GM18861 (cell line): ENCODE results near the gene NIPA2.
"Not testable (repeated sequence)": the region's sequence is repeated elsewhere in the genome, so short reads cannot be mapped to it uniquely, and the experiment has no call there.

Experiments
- ATAC-seq: cut with Tn5 transposase; IDR thresholded peaks from one replicate; pipeline ENCODE4 v1.9.1; 2021; ENCODE audit not compliant: unreplicated experiment

The NIPA2 gene

GRCh38 chr15:22838292-22839042 lies at the start of gene NIPA2:
Gene NIPA2, plus strand, starts transcription at chr15:22838666. Its CDS starts 13,066 bp downstream, at chr15:22851732.
- peak; percentile 71 for ATAC-seq

GRCh38 chr15:22794063-22794462 lies 44.4 kb upstream of the NIPA2 start:
- ATAC-seq = no peak

GRCh38 chr15:22794621-22795167 lies 43.8 kb upstream of the NIPA2 start:
- ATAC-seq = no peak

GRCh38 chr15:22795206-22796063 lies 43.0 kb upstream of the NIPA2 start:
- ATAC-seq = no peak

- no peak for ATAC-seq
Observed at GRCh38 chr15:22796079-22796478, 42.4 kb upstream of the NIPA2 start.

- ATAC-seq = no peak
Observed at GRCh38 chr15:22799902-22800301, 38.6 kb upstream of the NIPA2 start.

GRCh38 chr15:22803006-22803405 lies 35.5 kb upstream of the NIPA2 start:
- not testable (repeated sequence) for ATAC-seq

- no peak for ATAC-seq
Observed at GRCh38 chr15:22806156-22806555, 32.3 kb upstream of the NIPA2 start.

- no peak for ATAC-seq
Observed at GRCh38 chr15:22806664-22807063, 31.8 kb upstream of the NIPA2 start.

- ATAC-seq = not testable (repeated sequence)
Observed at GRCh38 chr15:22807831-22808230, 30.6 kb upstream of the NIPA2 start.

- no peak for ATAC-seq
Observed at GRCh38 chr15:22808240-22808639, 30.2 kb upstream of the NIPA2 start.

- no peak for ATAC-seq
Observed at GRCh38 chr15:22808761-22809280, 29.6 kb upstream of the NIPA2 start.

GRCh38 chr15:22810033-22810852 lies 28.2 kb upstream of the NIPA2 start:
- ATAC-seq = no peak

GRCh38 chr15:22810853-22811338 lies 27.6 kb upstream of the NIPA2 start:
- no peak for ATAC-seq

GRCh38 chr15:22811640-22812039 lies 26.8 kb upstream of the NIPA2 start:
- ATAC-seq = no peak

GRCh38 chr15:22813844-22814243 lies 24.6 kb upstream of the NIPA2 start:
- ATAC-seq = no peak

GRCh38 chr15:22815766-22816165 lies 22.7 kb upstream of the NIPA2 start:
- ATAC-seq = no peak

GRCh38 chr15:22819651-22820050 lies 18.8 kb upstream of the NIPA2 start:
- ATAC-seq = no peak

GRCh38 chr15:22823495-22824128 lies 14.9 kb upstream of the NIPA2 start:
- ATAC-seq = no peak

- ATAC-seq = no peak
Observed at GRCh38 chr15:22827125-22827524, 11.3 kb upstream of the NIPA2 start.
